ENCODE results near the gene DUS1L. TPM values are rescaled to one million over a fixed set of nuclear protein-coding genes. Genes with fewer than 3 reads are reported as not detected.
A peak's percentile ranks its signal among the peaks of the same experiment; 100 is the strongest.
"Not testable (repeated sequence)": the region's sequence is repeated elsewhere in the genome, so short reads cannot be mapped to it uniquely, and the experiment has no call there.

DUS1L gene
- total RNA-seq, 1 donor from 2014 or later: 64.0 TPM

DNA sequence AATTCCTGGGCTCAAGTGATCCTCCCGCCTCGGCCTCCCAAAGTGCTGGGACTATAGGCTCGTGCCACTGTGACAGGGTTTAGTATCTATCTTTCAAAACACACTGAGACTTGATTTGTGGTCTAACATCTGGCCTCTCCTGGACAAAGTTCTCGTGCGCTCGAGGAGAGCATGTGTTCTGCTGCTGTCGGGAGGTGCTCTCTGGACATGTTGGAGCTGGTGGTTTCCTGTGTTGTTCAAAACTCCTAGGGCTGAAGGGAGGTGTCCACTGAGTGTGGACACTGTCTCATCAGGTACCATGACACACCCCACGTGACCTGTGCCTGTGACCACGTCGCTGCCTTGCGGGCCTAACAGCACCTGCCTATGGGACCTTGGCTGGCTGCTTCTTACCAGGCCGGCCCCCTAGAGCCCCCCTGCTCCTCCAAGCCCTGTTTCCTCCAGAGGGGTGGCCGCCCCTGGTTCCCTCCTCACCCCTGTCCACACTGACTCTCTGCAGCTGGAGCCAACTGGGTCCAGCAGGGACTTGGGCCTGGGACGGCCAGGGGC, 19.6 kb downstream of the DUS1L start:
- Mint-ChIP-seq H3K27ac (ENCODE audit: unreplicated experiment) (no peak overlapping the region), H3K4me3 (ENCODE audit: unreplicated experiment) (no peak overlapping the region), H3K4me1 (ENCODE audit: low read depth) (peaks cover 7% of the 10 kb centered on the region), H3K36me3 (ENCODE audit: low read depth) (peaks cover 10% of the 10 kb centered on the region), H3K27me3 (ENCODE audit: low read depth) (no peaks in the 10 kb centered on the region), H3K9me3 (ENCODE audit: low read depth) (no peaks in the 10 kb centered on the region)
- DNase-seq (ENCODE audit: low spot score): no peak
- TF ChIP-seq CTCF (IDR thresholded peaks at IDR 0.05): no peak

DNA sequence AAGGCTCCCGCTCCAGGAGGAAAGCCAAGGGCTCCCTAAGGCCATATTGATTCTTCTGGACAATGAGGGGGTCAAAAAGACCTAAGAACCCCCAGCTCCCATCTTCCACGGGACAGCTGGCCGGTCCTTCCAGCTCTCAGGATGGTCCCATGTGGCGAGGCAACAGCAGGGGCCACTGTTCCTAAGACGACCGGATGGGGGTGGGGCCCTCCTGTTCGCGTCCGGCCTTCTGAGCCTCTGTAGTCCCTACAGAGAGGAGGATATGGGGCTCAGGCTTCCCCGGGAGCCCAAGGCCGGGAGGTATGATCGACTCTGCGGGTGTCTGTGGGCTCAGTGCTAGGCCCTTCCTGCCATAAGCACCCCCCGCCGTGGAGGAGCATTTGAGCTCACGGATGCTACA, 22.1 kb downstream of the DUS1L start:
- DNase-seq (ENCODE audit: low spot score): no peak
- no peaks in the 10 kb centered on the region for H3K9me3 Mint-ChIP-seq (ENCODE audit: low read depth)
- no peak for TF ChIP-seq CTCF (IDR thresholded peaks at IDR 0.05)
- H3K4me3 Mint-ChIP-seq (ENCODE audit: unreplicated experiment): no peak overlapping the region
- no peak overlapping the region for H3K27ac Mint-ChIP-seq (ENCODE audit: unreplicated experiment)
- no peaks in the 10 kb centered on the region for H3K27me3 Mint-ChIP-seq (ENCODE audit: low read depth)
- H3K4me1 Mint-ChIP-seq (ENCODE audit: low read depth): no peaks in the 10 kb centered on the region
- H3K36me3 Mint-ChIP-seq (ENCODE audit: low read depth): peaks cover 10% of the 10 kb centered on the region

GRCh38 chr17:82042649-82043048, 23.0 kb downstream of the DUS1L start:
- no peak for TF ChIP-seq CTCF (IDR thresholded peaks at IDR 0.05)
- Mint-ChIP-seq H3K27me3 (ENCODE audit: low read depth) (no peaks in the 10 kb centered on the region), H3K27ac (ENCODE audit: unreplicated experiment) (no peak overlapping the region), H3K4me3 (ENCODE audit: unreplicated experiment) (no peak overlapping the region), H3K9me3 (ENCODE audit: low read depth) (no peaks in the 10 kb centered on the region), H3K4me1 (ENCODE audit: low read depth) (peaks cover 4% of the 10 kb centered on the region), H3K36me3 (ENCODE audit: low read depth) (peaks cover 9% of the 10 kb centered on the region)
- DNase-seq (ENCODE audit: low spot score): no peak

DNA sequence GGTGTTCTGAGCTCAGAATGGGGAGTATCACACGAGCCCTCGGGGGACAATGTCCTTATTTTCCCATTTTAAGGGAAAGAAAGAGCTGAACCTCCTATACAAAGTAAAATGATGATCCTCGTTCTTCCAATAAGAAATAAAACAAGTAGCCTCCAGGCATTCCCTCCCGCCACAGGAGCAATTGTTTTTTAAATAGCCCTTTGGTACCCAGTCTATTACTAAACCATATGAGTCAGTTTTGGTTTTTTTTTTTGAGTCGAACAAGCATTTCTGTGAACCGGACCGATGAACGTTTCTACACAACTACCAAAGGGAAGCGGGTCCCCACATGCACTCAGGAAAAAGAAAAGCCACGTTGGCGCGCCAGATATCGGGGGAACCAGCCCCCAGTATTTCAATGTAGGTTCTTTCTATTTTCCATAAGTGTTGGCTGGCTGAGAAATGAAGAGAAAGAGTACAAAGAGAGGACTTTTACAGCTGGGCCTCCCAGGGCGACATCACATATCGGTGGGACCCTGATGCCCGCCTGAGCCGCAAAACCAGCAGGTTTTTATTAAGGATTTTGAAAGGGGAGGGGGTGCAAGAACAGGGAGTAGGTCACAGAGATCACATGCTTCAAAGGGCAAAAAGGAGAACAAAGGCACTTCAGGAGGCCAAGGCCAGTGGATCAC, 24.3 kb downstream of the DUS1L start:
- H3K4me3 Mint-ChIP-seq (ENCODE audit: unreplicated experiment): no peak overlapping the region
- H3K4me1 Mint-ChIP-seq (ENCODE audit: low read depth): peaks cover 8% of the 10 kb centered on the region
- H3K27ac Mint-ChIP-seq (ENCODE audit: unreplicated experiment): peak overlapping the region; percentile 8
- no peak for TF ChIP-seq CTCF (IDR thresholded peaks at IDR 0.05)
- DNase-seq (ENCODE audit: low spot score): no peak
- H3K9me3 Mint-ChIP-seq (ENCODE audit: low read depth): no peaks in the 10 kb centered on the region
- no peaks in the 10 kb centered on the region for H3K27me3 Mint-ChIP-seq (ENCODE audit: low read depth)
- H3K36me3 Mint-ChIP-seq (ENCODE audit: low read depth): no peaks in the 10 kb centered on the region

GRCh38 chr17:82039695-82040299, 25.8 kb downstream of the DUS1L start:
- H3K4me3 Mint-ChIP-seq (ENCODE audit: unreplicated experiment): no peak overlapping the region
- H3K4me1 Mint-ChIP-seq (ENCODE audit: low read depth): peaks cover 8% of the 10 kb centered on the region
- no peak for DNase-seq (ENCODE audit: low spot score)
- H3K9me3 Mint-ChIP-seq (ENCODE audit: low read depth): no peaks in the 10 kb centered on the region
- no peak overlapping the region for H3K27ac Mint-ChIP-seq (ENCODE audit: unreplicated experiment)
- no peak for TF ChIP-seq CTCF (IDR thresholded peaks at IDR 0.05)
- no peaks in the 10 kb centered on the region for H3K27me3 Mint-ChIP-seq (ENCODE audit: low read depth)
- H3K36me3 Mint-ChIP-seq (ENCODE audit: low read depth): no peaks in the 10 kb centered on the region

- not testable (repeated sequence) for H3K4me3 Mint-ChIP-seq (ENCODE audit: unreplicated experiment); H3K4me1 Mint-ChIP-seq (ENCODE audit: low read depth); H3K9me3 Mint-ChIP-seq (ENCODE audit: low read depth); H3K27ac Mint-ChIP-seq (ENCODE audit: unreplicated experiment); DNase-seq (ENCODE audit: low spot score); H3K27me3 Mint-ChIP-seq (ENCODE audit: low read depth); H3K36me3 Mint-ChIP-seq (ENCODE audit: low read depth)
Observed at GRCh38 chr17:82038796-82039409, 26.7 kb downstream of the DUS1L start.
